GM08714 (cell line): ENCODE results near the gene TMIGD2.
"Not testable (repeated sequence)": the region's sequence is repeated elsewhere in the genome, so short reads cannot be mapped to it uniquely, and the experiment has no call there.

Experiments used
- H3K4me3 ChIP-seq: fragments of 200-500 bp; sonication (Bioruptor generic); 2 replicates; pipeline ENCODE4 v1.5.1; 2014; ENCODE audit warnings: mild to moderate bottlenecking, low read length, inconsistent platforms
- ZNF274 ChIP-seq: IDR thresholded peaks from 2 replicates; pipeline ENCODE4 v1.6.1; 2012; ENCODE audit warnings: mild to moderate bottlenecking, low read depth, low read length

TMIGD2 gene, protein sequence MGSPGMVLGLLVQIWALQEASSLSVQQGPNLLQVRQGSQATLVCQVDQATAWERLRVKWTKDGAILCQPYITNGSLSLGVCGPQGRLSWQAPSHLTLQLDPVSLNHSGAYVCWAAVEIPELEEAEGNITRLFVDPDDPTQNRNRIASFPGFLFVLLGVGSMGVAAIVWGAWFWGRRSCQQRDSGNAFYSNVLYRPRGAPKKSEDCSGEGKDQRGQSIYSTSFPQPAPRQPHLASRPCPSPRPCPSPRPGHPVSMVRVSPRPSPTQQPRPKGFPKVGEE

DNA sequence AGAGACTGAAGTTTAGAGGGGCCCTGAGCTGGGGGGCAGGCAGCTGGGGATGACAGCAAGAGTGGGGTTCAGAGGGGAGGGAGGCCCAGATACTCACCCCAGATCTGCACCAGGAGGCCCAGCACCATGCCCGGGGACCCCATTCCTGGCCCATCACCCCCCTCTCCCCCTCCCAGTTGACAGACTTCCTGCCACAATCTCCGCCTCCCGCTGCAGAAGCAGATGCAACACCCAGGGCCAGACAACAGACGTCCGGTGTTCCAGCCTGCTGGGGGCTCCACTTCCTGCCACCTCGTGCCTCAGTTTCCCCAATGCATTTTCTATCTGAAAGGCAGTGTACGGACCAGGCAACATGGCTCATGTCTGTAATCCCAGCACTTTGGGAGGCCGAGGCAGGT is at the start of gene TMIGD2:
TSS of gene TMIGD2 (minus strand) at position 147 of the 398 bp plus-strand sequence. CDS start at position 143, 4 bp downstream.
- H3K4me3 ChIP-seq: no peak within 1 kb of the TSS
- no peak for TF ChIP-seq ZNF274

- TF ChIP-seq ZNF274: no peak
- no peak overlapping the region for H3K4me3 ChIP-seq
These were observed 48.5 kb upstream of the TMIGD2 start for GRCh38 chr19:4350726-4351125.

DNA sequence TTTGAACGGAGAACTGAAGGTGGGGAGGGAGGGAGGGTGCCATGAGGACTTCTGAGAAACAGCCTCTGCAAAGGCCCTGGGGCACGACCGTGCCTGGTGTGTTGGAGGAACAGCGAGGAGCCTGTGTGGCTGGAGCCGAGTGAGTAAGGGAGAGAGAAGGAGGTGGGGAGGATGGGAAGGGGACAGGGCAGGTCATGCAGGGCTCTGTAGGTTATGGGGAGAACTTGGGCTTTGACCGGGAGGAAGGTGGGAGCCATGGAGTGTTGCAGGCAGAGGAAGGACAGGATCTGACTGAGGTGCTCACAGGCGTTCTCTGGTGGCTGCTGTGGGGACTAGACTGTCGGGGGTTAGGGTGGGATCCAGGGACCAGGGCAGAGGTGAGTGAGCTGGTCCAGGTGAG is 47.9 kb upstream of the TMIGD2 start:
- TF ChIP-seq ZNF274: no peak
- H3K4me3 ChIP-seq: no peak overlapping the region

- H3K4me3 ChIP-seq: not testable (repeated sequence)
These were observed 47.0 kb upstream of the TMIGD2 start for GRCh38 chr19:4349225-4349624.

DNA sequence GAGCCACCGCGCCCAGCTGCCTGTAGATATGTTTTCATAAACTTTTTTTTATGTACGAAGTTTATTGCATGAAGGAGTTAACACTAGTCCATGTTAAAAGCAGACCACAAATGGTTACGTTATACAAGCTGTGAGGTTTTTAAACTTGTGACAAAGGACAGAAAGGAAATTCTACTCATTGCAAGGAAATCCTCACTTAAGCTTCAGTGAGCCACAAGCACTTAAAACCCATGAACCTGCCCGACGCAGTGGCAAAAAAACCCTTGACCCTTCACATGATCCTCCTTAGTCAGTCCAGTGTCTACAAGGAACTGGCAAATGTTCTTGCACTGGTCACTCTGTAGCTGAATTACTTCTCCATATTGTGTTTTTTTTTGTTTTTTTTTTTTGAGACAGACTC is 45.3 kb upstream of the TMIGD2 start:
- H3K4me3 ChIP-seq: no peak overlapping the region
- TF ChIP-seq ZNF274: no peak

GRCh38 chr19:4346020-4346383 is 43.8 kb upstream of the TMIGD2 start:
- no peak overlapping the region for H3K4me3 ChIP-seq
- TF ChIP-seq ZNF274: no peak

- TF ChIP-seq ZNF274: no peak
- H3K4me3 ChIP-seq: no peak overlapping the region
These were observed 43.3 kb upstream of the TMIGD2 start for GRCh38 chr19:4345342-4346019.

DNA sequence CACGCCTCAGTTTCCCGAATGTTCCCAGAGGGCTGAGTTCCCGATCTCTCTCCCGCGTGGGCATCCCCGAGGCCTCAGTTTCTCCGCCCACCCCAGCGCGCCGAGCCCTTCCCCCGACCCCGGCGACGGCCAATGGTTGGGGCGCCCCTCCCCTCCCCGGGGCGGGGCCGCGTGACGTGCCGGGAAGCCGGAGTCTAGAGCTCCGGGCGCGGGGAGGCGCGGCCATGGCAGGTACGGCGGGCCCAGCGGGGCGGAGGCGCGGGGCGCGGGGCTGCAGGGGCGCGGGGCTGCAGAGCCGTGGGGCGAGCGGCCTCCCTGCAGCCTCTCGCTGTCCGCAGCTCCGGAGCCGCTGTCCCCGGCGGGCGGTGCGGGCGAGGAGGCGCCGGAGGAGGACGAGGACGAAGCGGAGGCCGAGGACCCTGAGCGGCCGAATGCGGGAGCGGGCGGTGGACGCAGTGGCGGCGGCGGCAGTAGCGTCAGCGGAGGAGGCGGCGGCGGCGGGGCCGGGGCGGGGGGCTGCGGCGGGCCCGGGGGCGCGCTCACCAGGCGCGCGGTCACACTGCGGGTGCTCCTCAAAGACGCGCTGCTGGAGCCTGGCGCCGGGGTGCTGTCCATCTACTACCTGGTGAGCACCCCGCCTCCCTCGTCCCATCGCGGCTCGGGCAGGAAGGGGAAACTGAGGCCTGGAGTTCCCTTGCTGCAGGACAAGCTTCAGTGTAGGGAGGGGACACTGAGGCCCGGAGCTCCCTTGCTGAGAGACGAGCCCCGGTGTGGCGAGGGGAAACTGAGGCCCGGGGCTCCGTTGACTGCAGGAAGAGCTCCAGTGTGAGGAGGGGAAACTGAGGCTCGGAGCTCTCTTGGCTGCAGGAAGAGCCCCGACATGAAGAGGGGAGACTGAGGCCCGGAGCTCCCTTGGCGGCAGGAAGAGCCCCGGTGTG is 41.5 kb upstream of the TMIGD2 start, which contains the start of gene MPND:
TSS of gene MPND (plus strand) at position 193 of the 938 bp plus-strand sequence. CDS start at position 225, 32 bp downstream.
- peak within 1 kb of the TSS; percentile 73 for H3K4me3 ChIP-seq
- TF ChIP-seq ZNF274: no peak

GRCh38 chr19:4342615-4343369 is 40.6 kb upstream of the TMIGD2 start:
- no peak for TF ChIP-seq ZNF274

DNA sequence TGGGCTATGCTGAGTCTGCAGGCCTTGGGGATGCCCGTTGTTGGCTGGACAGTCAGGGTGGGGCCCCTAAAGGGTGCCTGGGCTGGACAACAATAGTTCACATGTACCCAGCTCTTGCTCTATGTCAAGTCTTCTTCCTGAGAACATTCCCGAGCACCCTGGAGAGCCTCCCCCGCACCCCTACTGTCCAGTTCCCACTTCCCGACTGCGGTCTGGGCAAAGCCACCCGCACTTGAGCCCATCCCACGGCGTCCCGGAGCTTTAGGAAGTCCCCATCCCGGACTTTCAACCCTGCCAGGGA is 40.1 kb upstream of the TMIGD2 start:
- no peak for TF ChIP-seq ZNF274
- H3K4me3 ChIP-seq: peak overlapping the region; percentile 70; the same call in 1 of the 2 replicates

More at GRCh38 chr19:4342615-4343369, 40.6 kb upstream of the TMIGD2 start:
- peak overlapping the region; percentile 70 for H3K4me3 ChIP-seq

- TF ChIP-seq ZNF274: no peak
- H3K4me3 ChIP-seq: peak within 1 kb of the TSS; percentile 56; the same call in 1 of the 2 replicates
These were observed 36.5 kb upstream of the TMIGD2 start, which contains the start of gene STAP2 for GRCh38 chr19:4338441-4339355. TSS of gene STAP2 (minus strand) at chr19:4338827. CDS start at chr19:4338753, 74 bp downstream.

GRCh38 chr19:4337906-4338440 is 35.8 kb upstream of the TMIGD2 start:
- TF ChIP-seq ZNF274: no peak
- H3K4me3 ChIP-seq: peak overlapping the region; percentile 56; the same call in 1 of the 2 replicates

DNA sequence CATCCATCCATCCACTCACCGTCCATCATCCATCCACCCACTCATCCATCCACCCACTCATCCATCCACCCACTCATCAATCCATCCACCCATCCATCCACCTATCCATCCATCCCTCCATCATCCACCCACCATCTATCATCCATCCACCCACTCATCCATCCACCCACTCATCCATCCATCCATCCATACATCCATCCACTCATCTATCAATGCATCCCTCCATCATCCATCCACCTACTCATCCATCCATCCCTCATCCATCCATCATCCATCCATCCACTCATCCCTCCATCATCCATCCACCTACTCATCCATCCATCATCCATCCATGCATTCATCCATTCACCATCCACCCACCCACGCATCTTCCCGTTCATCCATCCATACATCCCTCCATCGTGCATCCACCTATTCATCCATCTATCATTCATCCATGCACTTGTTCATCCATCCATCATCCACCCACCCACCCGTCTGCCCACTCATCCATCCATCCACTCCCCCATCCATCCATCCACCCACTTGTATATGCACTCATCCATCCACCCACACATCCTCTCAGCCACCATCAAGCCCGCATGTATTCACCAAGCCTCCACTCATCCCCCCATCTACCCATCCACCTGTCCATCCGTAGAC is 32.9 kb upstream of the TMIGD2 start:
- no peak overlapping the region for H3K4me3 ChIP-seq
- no peak for TF ChIP-seq ZNF274
